ENCODE measurements around the gene SULT1A1.
"Not testable (repeated sequence)": the region's sequence is repeated elsewhere in the genome, so short reads cannot be mapped to it uniquely, and the experiment has no call there.

SULT1A1 gene

DNA sequence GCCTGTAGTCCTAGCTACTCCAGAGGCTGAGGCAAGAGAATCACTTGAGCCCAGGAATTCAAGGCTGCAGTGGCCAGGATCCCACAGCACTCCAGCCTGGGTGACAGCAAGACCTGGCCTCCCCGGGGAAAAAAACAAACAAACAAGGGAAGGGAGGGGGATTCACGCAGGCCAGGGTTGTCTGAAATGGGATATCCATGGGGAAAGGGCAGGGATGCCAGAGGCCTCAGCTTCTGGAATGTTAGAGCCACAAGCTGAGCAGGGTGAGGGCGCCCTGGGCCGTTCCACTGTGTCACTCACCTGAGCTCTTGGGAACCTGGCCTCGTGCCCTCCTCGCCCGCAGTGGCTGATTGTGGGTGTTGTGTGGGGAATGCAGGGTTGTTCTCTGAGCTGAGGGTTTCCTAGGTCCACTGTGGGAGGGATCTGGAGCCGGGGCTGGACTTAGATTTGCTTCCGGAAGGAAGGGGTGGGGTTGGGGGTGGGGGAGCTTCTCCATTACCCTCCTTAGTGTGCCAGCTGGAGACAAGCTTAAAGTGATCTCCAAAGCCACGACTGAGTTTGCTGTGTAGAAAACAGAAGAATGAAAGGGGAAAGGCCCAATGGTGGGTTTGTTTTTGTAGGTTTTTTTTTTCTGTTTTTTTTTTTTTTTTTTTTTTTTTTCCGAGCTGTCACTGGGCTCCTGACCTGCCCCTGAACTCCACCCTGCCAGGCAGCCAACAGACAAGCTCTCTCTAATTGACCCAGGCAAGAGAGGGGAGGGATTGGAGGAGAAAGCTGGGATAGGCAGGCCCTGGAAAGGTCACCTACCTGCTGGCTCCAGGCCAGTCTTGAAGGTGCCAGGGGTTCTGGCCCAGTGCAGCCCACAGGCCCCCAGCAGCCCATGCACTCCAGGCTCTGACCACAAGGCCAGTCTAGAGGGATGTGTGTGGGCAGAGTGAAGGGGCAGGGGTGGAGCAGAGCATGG is at the start of gene SULT1A1:
Gene SULT1A1 (minus strand): TSS at position 414 of the 964 bp plus-strand sequence. CDS start 1,189 bp downstream, outside the sequence.
- no peak for DNase-seq

DNA sequence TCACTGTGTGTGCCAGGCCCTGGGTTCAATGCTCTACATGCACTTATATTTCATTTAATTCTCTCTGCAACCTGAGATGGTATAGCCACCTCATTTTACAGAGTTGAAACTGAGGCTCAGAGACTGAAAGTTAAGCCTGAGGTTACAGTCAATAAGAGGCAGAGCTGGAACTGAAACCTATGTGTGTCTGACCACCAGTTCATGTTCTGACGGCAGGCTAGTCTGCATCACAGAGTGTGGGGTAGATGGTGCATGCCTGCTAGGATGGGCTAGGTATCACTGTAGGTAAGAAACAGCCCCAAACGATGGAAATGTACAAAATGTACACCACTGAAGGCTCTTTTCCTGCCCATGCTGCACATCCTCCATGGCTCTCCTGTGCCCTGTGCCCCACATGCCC is 30.1 kb upstream of the SULT1A1 start:
- not testable (repeated sequence) for DNase-seq

DNA sequence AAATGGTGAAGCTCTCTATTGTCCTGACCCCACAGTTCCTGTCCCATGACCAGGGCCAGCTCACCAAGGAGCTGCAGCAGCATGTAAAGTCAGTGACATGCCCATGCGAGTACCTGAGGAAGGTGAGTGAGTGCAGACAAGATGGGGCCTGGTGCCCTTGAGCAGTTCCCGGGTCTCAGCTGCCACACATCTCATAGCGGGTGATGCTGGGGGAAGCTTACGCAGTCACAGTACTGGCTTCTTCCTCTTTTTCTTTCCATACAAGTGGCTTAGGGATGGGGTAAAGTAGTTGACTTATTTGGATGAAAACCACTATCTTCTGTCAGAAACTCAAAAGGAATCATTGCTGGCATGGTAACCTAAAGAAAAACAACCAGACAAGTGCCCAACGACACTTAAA is 28.5 kb upstream of the SULT1A1 start:
- not testable (repeated sequence) for DNase-seq

- DNase-seq: not testable (repeated sequence)
These were observed 27.9 kb upstream of the SULT1A1 start, which contains the start of gene NPIPB8 for GRCh38 chr16:28637765-28638164. Gene NPIPB8 (plus strand): TSS chr16:28638065. CDS start chr16:28638361, 296 bp downstream.

DNA sequence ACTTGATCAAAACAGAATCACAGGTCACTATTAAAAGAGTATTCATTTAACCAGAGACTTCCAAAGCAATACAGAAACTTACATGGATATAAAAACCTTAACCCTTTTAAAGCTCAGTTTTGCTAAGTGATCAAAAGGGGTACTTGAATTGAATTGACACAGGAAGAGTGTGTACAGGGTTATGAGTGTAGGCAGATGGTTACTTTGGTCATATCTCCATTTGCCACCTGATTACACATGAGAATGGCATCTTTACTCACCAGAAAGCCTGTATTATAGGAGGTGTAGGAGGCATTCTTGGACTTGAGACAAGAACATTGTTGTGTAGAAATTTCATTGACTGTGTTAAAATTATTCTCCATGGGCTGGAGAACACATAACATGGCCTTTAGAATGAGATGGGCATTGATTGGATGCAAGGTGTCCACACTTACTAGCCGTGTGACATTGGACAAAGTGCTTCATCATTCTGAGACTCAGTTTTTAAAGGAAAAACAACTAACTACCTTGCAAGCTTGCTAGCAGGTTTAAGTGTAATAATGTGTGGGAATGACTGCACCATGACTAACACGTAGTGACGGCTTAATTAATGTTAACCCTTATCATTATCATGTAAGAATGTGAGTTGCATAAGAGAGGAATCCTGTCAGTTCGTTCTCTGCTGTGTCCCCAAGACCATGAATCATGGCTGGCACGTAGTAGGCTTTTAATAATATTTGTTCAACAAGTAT is 26.4 kb upstream of the SULT1A1 start:
- DNase-seq: not testable (repeated sequence)

DNA sequence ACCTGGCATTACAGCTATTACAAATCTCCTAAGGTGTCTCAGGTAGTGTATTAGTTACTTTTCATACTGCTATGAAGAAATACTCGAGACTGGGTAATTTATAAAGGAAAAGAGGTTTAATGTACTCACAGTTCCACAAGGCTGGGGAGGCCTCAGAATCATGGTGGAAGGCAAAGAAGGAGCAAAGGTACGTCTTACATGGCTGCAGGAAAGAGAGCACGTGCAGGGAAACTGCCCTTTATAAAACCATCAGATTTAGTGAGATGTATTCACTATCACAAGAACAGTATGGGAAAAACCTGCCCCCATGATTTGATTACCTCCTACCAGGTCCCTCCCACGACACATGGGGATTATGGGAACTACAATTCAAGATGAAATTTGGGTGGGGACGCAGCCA is 21.1 kb upstream of the SULT1A1 start:
- DNase-seq: not testable (repeated sequence)

- DNase-seq: peak; percentile 38
These were observed 13.4 kb upstream of the SULT1A1 start for GRCh38 chr16:28623172-28623711.

DNA sequence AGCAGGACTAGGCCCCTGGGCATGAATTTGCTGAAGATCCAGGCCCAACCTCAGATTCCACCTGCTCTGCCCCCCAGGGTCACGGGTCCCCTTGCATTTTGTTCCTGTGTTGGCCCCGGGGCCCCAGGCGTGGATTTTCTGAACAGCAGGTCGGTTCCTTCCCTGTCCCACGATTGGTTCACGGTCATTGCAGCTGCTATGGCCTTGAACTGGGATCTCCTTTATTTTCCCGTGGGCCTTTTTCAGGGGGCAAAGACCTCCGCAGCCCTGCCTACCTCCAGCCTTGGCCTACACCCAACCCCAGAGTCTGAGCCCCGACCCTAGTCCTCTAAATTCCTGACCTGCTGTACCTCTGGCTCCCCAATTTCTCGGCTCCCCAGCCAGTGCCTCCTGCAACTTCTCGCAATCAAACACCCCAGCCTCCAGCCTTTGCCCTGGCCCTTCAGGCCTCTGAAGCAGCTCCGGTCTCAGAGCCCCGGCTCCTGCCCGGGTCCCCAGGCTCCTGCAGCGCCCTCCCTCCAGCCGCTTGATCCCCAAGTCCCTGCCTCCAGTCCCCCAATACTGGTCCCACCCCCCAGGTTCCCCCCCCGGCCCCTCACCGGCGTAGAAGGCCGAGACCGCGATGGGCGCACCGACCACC is 12.8 kb upstream of the SULT1A1 start:
- not testable (repeated sequence) for DNase-seq

DNA sequence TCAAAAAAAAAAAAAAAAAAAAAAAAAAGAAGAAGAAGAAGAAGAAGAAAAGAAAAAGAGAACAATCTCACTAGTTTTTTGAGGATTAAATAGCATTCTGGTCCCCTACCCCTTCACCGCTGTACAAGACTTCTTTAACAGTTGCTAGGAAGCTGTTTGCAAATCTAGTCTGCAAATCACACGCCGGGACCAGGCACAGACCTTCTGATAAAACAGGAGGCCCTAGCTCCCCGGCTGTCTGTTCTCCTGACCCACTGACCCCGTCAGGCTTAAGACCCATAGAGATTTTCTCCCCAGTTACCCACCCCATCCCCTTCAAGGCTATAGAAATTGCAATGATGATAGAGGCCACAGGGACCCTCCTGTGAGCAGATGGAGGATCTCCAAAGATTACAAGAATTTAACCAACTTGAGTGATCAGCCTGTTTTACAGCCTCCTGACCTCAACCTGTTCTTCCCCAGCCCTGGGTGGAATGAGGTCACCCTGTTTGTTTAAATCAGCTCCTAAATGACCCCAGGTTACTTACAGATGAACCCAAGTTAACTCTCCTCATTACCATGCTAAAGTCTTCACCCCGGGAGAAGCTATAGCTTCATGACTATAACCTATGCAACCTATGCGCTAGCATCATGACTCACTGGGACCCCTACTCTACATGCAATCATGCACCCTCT is 11.8 kb upstream of the SULT1A1 start:
- DNase-seq: no peak

GRCh38 chr16:28620316-28620715 is 10.5 kb upstream of the SULT1A1 start:
- DNase-seq: not testable (repeated sequence)

- no peak for DNase-seq
These were observed 8.0 kb upstream of the SULT1A1 start for GRCh38 chr16:28617874-28618273.

GRCh38 chr16:28616636-28617035 is 6.8 kb upstream of the SULT1A1 start:
- no peak for DNase-seq

DNA sequence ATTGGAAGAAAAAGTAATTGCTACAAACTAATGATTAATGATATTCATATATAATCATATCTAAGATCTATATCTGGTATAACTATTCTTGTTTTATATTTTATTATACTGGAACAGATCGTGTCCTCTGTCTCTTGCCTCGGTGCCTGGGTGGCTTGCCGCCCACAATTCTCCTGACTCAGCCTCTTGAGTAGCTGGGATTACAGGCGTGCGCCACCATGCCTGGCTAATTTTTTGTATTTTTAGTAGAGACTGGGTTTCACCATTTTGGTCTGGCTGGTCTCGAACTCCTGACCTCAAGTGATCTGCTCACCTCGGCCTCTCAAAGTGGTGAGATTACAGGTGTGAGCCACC is 6.4 kb upstream of the SULT1A1 start:
- not testable (repeated sequence) for DNase-seq

- not testable (repeated sequence) for DNase-seq
These were observed 5.8 kb upstream of the SULT1A1 start for GRCh38 chr16:28615486-28616223.

GRCh38 chr16:28614561-28614960 is 4.7 kb upstream of the SULT1A1 start:
- DNase-seq: not testable (repeated sequence)

- not testable (repeated sequence) for DNase-seq
These were observed 4.1 kb upstream of the SULT1A1 start for GRCh38 chr16:28613912-28614311.

DNA sequence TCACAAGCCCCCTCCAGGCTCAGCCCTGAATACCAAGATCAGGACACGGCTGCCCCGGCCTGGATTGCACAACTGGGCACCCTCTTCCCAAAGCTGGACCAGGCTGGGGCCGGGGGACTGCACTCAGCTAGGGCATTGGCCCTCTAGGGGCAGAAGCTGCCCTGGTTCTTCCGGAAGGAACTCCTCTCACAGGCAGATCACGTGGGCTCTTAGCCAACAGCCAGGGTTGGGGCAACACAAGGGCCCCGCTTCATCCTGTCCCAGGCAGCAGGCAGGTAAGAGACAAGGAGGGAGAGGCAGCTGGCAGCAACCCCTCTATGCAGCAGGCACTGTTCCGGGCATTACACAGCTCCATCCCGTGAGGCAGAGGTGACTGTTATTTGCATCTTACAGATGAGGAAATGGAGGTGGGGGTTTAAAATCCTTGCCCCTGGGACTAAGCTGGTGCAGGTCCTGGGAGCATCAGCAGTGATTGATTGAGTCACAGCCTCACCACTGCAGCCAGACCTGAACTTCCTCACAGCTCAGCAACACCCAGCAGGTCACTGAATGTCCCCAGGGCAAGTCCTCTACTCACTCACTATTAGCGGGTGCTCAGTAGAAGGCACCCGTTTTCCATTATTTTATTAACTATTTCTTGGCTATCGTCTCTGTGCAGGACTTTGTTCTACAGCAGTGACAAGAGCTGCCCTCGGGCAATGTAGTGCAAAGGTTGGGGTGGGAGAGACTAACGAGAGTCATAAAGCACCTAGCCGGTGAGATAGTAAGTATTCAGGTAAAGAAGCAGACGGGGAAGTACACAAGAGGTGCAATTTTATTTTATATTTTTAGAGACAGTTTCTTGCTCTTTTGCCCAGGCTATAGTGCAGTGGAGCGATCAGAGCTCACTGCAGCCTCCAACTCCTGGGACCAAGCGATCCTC is 2.8 kb upstream of the SULT1A1 start:
- DNase-seq: not testable (repeated sequence)

DNA sequence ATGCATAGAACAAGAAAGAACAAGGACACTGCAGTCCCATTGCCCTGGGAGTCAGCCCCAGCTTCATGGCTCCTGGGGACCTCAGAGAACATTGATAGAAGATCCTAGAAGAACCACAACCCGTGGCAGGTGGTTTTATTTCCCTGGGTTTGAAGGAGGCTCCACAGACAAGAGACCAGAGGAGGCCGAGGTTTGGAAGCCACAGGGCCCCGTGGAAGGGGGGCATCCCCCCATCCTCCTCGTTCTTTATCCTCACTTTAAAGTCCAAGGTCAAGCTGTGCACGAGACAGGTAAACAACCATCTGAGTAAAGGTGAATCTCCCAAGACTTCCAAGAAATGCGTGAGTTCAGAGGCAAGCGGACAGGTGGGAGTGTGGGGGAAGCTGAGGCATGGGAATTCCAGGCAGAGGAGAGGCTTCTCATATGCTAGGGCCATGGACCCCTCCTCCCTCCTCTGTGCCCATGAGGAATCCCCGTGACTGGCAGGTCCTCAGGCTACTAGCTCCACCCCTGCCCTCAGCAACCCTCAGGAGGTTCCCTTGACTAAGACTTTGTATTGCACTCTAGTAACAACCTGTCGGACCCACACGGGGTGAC is 849 bp upstream of the SULT1A1 start:
- DNase-seq: no peak

GRCh38 chr16:28608867-28609596 is 812 bp downstream of the SULT1A1 start:
- DNase-seq: not testable (repeated sequence)

Measured in NK-92 treated with Interleukin-12 subunit alpha and Interleukin-12 subunit beta, amount 100 ng/mL, for 24 hours (cell line).